PFSK-1 (cell line): ENCODE measurements around the gene GRM4.

ENCODE experiments used
- POLR2AphosphoS5 ChIP-seq: IDR thresholded peaks from 2 replicates; pipeline ENCODE4 v1.6.1; 2012; ENCODE audit warnings: low read depth, mild to moderate bottlenecking, control low read depth, low read length, moderate library complexity
- SIN3A ChIP-seq: IDR thresholded peaks from 2 replicates; pipeline ENCODE4 v1.6.1; 2012; ENCODE audit warnings: mild to moderate bottlenecking, low read length, moderate library complexity, borderline replicate concordance; ENCODE audit not compliant: insufficient read depth
- TAF1 ChIP-seq: IDR thresholded peaks from 2 replicates; pipeline ENCODE4 v1.6.1; 2012; ENCODE audit warnings: low read length, control low read depth, borderline replicate concordance; ENCODE audit not compliant: insufficient read depth

- TF ChIP-seq SIN3A (no peak), POLR2AphosphoS5 (no peak), TAF1 (no peak)
Measured at GRCh38 chr6:34135541-34135940, 10.3 kb downstream of the GRM4 start.
